ES-I3 (cell line): ENCODE measurements around the gene SLC1A2.

Experiments
- H3K36me3 ChIP-seq: 2 replicates; pipeline ENCODE4 v1.6.1; 2013; ENCODE audit warnings: mild to moderate bottlenecking, low read length, control low read depth, moderate library complexity; ENCODE audit not compliant: insufficient read depth
- H3K4me1 ChIP-seq: 2 replicates; pipeline ENCODE4 v1.6.1; 2013; ENCODE audit warnings: mild to moderate bottlenecking, control low read depth, low read length; ENCODE audit not compliant: insufficient read depth
- H3K9ac ChIP-seq: 2 replicates; pipeline ENCODE4 v1.6.1; 2013; ENCODE audit warnings: low read depth, mild to moderate bottlenecking, low read length, moderate library complexity
- H3K9me3 ChIP-seq: 2 replicates; pipeline ENCODE4 v1.6.1; 2013; ENCODE audit warnings: mild to moderate bottlenecking, low read length, moderate library complexity; ENCODE audit not compliant: control insufficient read depth, insufficient read depth

The SLC1A2 gene

GRCh38 chr11:35290876-35291275, 128.5 kb downstream of the SLC1A2 start:
- H3K4me1 ChIP-seq = 0 out of 2 replicates have a peak, but pooled peaks cover 3% of the 10 kb centered on the region
- no peaks in the 10 kb centered on the region for H3K36me3 ChIP-seq
- H3K9ac ChIP-seq = no peak overlapping the region
- H3K9me3 ChIP-seq = no peaks in the 10 kb centered on the region

- 0 out of 2 replicates have a peak, but pooled peaks cover 3% of the 10 kb centered on the region for H3K4me1 ChIP-seq
These were observed 129.5 kb downstream of the SLC1A2 start for GRCh38 chr11:35289821-35290220.

GRCh38 chr11:35288817-35289541, 130.4 kb downstream of the SLC1A2 start:
- no peak overlapping the region for H3K9ac ChIP-seq
- no peaks in the 10 kb centered on the region for H3K9me3 ChIP-seq

More at GRCh38 chr11:35289821-35290220, 129.5 kb downstream of the SLC1A2 start:
- Histone ChIP-seq H3K9me3 (no peaks in the 10 kb centered on the region), H3K9ac (no peak overlapping the region), H3K36me3 (no peaks in the 10 kb centered on the region)

DNA sequence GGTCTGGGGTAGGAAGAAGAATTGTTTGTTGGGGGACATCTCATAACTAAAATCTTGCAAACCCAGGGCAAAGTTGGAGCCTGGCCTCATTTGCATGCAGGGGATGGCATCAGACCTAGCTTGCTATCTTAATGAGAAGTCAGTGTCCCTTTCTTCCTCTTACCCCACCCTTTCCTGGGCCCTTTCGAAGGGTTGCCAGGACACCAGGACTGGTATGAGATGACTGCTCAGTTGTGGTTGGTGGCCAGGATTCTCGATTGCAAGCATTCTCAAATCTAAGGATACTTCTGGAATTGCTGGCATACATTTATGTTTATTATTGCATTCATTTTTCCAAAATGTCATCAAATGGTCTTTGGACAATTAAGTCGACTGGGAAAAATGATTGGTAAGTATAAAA, 131.0 kb downstream of the SLC1A2 start:
- 0 out of 2 replicates have a peak, but pooled peaks cover 3% of the 10 kb centered on the region for H3K4me1 ChIP-seq
- H3K36me3 ChIP-seq = no peaks in the 10 kb centered on the region
- H3K9me3 ChIP-seq = no peaks in the 10 kb centered on the region
- H3K9ac ChIP-seq = no peak overlapping the region

More at GRCh38 chr11:35288817-35289541, 130.4 kb downstream of the SLC1A2 start:
- Histone ChIP-seq H3K4me1 (0 out of 2 replicates have a peak, but pooled peaks cover 3% of the 10 kb centered on the region), H3K36me3 (no peaks in the 10 kb centered on the region)

DNA sequence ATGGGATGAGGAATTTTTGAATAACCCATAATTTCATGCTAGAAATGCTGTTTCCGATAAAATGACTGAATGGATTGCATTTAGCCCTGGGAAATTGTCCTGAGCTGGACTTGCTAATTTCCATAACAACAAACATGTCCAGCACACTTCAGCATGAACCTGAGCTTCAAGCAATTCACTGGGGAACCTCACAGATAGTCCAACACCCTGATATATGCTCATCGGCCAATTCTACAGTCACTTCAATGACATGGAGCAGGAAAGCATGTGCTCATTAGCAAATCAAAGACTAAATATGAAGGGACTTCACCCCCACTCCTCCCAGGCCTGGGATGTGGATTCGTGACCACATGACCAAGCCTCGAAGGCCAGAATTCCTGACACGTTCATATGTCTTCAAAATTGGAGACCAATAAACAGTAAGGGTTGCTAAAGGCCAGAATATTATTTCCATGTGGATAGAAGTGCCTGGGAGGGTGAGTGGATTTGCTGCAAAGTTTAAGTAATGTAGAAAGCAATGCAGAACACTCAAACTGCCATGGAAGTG, 131.9 kb downstream of the SLC1A2 start:
- 0 out of 2 replicates have a peak, but pooled peaks cover 3% of the 10 kb centered on the region for H3K4me1 ChIP-seq
- no peaks in the 10 kb centered on the region for H3K36me3 ChIP-seq
- H3K9me3 ChIP-seq = no peaks in the 10 kb centered on the region
- no peak overlapping the region for H3K9ac ChIP-seq

DNA sequence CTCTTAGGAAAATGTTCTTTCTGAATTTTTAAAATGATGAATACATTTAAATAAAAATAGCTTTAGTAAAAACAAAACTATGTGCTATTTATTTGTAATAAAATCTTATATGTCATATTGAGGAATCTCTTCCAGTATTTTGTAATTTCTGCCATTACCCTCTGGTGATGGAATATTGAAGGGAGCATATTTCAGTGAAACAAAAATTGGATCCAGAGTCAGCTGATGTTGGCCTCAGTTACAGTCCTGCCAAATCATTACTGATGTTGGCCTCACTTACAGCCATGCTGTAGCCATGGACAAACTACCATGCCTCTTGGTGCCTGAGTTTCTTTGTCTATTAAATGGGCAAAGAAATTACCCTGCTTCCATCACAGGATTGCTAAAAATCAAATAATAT, 133.2 kb downstream of the SLC1A2 start:
- no peaks in the 10 kb centered on the region for H3K36me3 ChIP-seq
- H3K9me3 ChIP-seq = no peaks in the 10 kb centered on the region
- no peak overlapping the region for H3K9ac ChIP-seq
- 0 out of 2 replicates have a peak, but pooled peaks cover 3% of the 10 kb centered on the region for H3K4me1 ChIP-seq

- Histone ChIP-seq H3K4me1 (0 out of 2 replicates have a peak, but pooled peaks cover 3% of the 10 kb centered on the region), H3K9ac (no peak overlapping the region), H3K36me3 (no peaks in the 10 kb centered on the region), H3K9me3 (no peaks in the 10 kb centered on the region)
These were observed 133.9 kb downstream of the SLC1A2 start for GRCh38 chr11:35285471-35285870.

GRCh38 chr11:35282221-35282882, 137.0 kb downstream of the SLC1A2 start:
- Histone ChIP-seq H3K36me3 (no peaks in the 10 kb centered on the region), H3K9ac (no peak overlapping the region), H3K9me3 (no peaks in the 10 kb centered on the region), H3K4me1 (no peaks in the 10 kb centered on the region)

GRCh38 chr11:35281169-35281688, 138.1 kb downstream of the SLC1A2 start:
- no peaks in the 10 kb centered on the region for H3K36me3 ChIP-seq
- no peak overlapping the region for H3K9ac ChIP-seq
- no peaks in the 10 kb centered on the region for H3K9me3 ChIP-seq
- H3K4me1 ChIP-seq = no peaks in the 10 kb centered on the region

DNA sequence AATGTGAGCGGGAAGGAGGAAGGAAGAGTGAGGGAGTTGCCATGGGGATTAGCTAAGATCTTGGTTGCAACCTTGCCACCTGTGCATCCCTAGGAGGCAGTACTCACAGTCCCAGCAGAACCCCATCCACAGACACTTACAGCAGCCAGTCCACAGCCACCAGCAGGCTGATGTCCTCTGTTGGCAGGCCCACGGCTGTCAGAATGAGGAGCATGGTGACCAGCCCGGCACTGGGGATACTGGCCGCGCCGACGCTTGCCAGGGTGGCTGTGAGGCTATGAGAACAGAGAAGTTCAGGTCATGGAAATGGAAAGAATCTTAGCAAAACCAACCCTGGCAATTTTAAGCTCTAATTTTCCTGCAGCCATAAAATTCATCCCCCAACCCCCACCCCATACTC, 138.6 kb downstream of the SLC1A2 start:
- H3K36me3 ChIP-seq = no peaks in the 10 kb centered on the region
- H3K9me3 ChIP-seq = no peaks in the 10 kb centered on the region
- peaks cover 3% of the 10 kb centered on the region; the same call in 1 of the 2 replicates for H3K4me1 ChIP-seq
- no peak overlapping the region for H3K9ac ChIP-seq

DNA sequence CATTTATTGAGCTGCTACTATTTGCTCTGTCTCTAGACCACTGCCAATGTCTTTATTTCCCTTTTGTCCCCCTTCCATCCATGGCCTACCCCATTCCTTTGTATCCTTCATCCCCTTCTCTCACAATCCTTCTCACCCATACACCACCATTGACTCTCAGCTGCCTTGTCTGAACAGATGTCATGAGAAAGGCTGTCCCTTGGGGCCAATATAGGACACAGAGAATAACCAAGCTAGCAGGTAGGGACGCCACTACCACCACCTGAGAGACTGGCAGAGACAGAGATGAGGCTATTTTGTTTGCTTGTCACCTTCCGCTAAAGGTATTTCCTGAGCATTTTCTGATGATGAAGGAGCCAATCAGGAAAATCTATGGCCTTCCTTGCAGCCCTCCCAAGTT, 141.5 kb downstream of the SLC1A2 start:
- H3K9me3 ChIP-seq = no peaks in the 10 kb centered on the region
- no peaks in the 10 kb centered on the region for H3K36me3 ChIP-seq
- peaks cover 10% of the 10 kb centered on the region; the same call in 1 of the 2 replicates for H3K4me1 ChIP-seq
- H3K9ac ChIP-seq = no peak overlapping the region

GRCh38 chr11:35276396-35277145, 142.8 kb downstream of the SLC1A2 start:
- H3K4me1 ChIP-seq = peaks cover 10% of the 10 kb centered on the region; the same call in 1 of the 2 replicates
- no peaks in the 10 kb centered on the region for H3K9me3 ChIP-seq
- no peaks in the 10 kb centered on the region for H3K36me3 ChIP-seq
- no peak overlapping the region for H3K9ac ChIP-seq

DNA sequence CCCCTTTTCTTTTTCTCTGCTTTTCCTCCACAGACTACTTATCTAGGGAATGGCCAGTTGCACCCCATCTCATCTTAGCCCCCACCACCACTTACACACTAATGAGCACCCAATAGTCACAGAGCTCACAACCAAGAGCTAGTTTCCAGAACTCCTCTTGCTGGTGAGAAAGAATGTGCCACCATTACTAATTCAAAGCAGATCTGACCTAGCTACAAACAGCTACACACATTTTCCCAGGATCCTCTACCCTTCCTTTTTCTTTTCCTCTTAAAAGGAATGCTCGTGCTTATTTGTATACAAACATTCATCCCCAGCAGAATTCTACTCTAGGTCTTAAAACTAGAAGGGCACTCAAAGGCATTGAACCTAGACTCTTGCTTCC, 143.6 kb downstream of the SLC1A2 start:
- Histone ChIP-seq H3K36me3 (no peaks in the 10 kb centered on the region), H3K9me3 (no peaks in the 10 kb centered on the region)

More for the DNA sequence above, 143.6 kb downstream of the SLC1A2 start:
- H3K9ac ChIP-seq = no peak overlapping the region
- H3K4me1 ChIP-seq = peaks cover 10% of the 10 kb centered on the region; the same call in 1 of the 2 replicates
